GM21528 (cell line): ENCODE results near the gene HCRT.
"Not testable (repeated sequence)": the region's sequence is repeated elsewhere in the genome, so short reads cannot be mapped to it uniquely, and the experiment has no call there.

ENCODE experiments used
- ATAC-seq: cut with Tn5 transposase; IDR thresholded peaks from one replicate; pipeline ENCODE4 v1.9.1; 2021; ENCODE audit warnings: mild to moderate bottlenecking, moderate library complexity; ENCODE audit not compliant: unreplicated experiment, low FRiP score

The HCRT gene

GRCh38 chr17:42199416-42200011 is 14.3 kb upstream of the HCRT start:
- ATAC-seq: no peak

GRCh38 chr17:42198897-42199296 is 13.6 kb upstream of the HCRT start:
- no peak for ATAC-seq

- no peak for ATAC-seq
Measured at GRCh38 chr17:42197564-42198156, 12.4 kb upstream of the HCRT start.

GRCh38 chr17:42193969-42194899 is 9.0 kb upstream of the HCRT start, which contains the start of gene GHDC:
TSS of gene GHDC (minus strand) at chr17:42194494. CDS start at chr17:42193581, 913 bp downstream.
- peak; percentile 74 for ATAC-seq

GRCh38 chr17:42193216-42193968 is 8.1 kb upstream of the HCRT start:
- no peak for ATAC-seq

- ATAC-seq: no peak
Measured at GRCh38 chr17:42192189-42193126, 7.2 kb upstream of the HCRT start.

GRCh38 chr17:42191275-42191608 is 6.0 kb upstream of the HCRT start:
- no peak for ATAC-seq

- ATAC-seq: no peak
Measured at GRCh38 chr17:42190491-42191274, 5.4 kb upstream of the HCRT start.

- no peak for ATAC-seq
Measured at GRCh38 chr17:42189651-42189965, 4.4 kb upstream of the HCRT start.

- ATAC-seq: no peak
Measured at GRCh38 chr17:42188749-42189650, 3.7 kb upstream of the HCRT start.

- ATAC-seq: no peak
Measured at GRCh38 chr17:42187833-42188232, 2.6 kb upstream of the HCRT start.

- not testable (repeated sequence) for ATAC-seq
Measured at GRCh38 chr17:42186191-42186590, 939 bp upstream of the HCRT start.

- no peak for ATAC-seq
Measured at GRCh38 chr17:42185621-42185930, 324 bp upstream of the HCRT start.

GRCh38 chr17:42183741-42184711 is 1.2 kb downstream of the HCRT start:
- ATAC-seq: peak; percentile 49

GRCh38 chr17:42182927-42183734 is 2.1 kb downstream of the HCRT start:
- ATAC-seq: no peak

GRCh38 chr17:42181851-42182207 is 3.4 kb downstream of the HCRT start:
- no peak for ATAC-seq
